Activated CD8-positive, alpha-beta memory T cell treated with anti-CD3 and anti-CD28 coated beads, Interleukin-2, amount 50 U/mL, for 1 hour (primary cell): ENCODE measurements around the gene NGRN.
A peak's percentile ranks its signal among the peaks of the same experiment; 100 is the strongest.

ENCODE experiments used
- DNase-seq: peaks from one replicate; pipeline ENCODE4 v3.0.0-alpha.2; 2020; ENCODE audit errors: extremely low read depth

NGRN gene, protein sequence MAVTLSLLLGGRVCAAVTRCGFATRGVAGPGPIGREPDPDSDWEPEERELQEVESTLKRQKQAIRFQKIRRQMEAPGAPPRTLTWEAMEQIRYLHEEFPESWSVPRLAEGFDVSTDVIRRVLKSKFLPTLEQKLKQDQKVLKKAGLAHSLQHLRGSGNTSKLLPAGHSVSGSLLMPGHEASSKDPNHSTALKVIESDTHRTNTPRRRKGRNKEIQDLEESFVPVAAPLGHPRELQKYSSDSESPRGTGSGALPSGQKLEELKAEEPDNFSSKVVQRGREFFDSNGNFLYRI

DNA sequence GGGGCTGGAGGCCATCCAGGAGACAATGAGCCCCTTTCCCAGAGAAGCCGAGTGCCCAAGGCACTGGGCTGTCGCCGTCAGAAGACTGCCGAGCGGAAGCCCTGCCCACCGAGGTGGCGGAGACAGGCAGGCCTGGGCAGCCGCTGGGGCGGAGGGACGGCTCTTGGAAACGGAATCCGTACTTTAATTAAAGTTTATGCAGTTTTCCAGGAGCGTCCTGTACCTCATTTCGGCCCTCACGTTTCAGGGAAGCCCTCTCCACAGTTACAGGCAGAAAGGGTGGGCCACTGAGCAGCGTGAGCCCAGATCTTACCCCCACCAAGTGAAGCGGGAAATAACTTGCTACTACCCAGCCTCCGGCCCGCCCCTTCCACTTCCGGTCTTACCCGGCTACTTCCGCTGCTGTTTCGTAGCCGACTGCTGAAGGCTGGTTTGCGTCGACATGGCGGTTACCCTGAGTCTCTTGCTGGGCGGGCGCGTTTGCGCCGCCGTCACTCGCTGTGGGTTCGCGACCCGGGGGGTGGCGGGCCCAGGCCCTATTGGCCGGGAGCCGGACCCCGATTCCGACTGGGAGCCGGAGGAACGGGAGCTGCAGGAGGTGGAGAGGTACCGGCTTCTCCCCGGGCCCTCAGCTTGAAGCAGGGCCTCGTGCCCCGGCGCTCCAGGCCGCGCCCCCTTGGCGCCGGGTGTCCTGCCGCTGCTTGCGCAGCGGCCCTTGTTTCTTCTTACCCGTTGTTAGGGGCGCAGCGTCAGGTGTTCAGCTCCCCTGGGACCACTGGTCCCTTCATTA is at the start of gene NGRN:
Gene NGRN, plus strand, starts transcription at position 402 of the 790 bp plus-strand sequence. Its CDS starts 41 bp downstream, at position 443.
- peak; percentile 71 for DNase-seq

DNA sequence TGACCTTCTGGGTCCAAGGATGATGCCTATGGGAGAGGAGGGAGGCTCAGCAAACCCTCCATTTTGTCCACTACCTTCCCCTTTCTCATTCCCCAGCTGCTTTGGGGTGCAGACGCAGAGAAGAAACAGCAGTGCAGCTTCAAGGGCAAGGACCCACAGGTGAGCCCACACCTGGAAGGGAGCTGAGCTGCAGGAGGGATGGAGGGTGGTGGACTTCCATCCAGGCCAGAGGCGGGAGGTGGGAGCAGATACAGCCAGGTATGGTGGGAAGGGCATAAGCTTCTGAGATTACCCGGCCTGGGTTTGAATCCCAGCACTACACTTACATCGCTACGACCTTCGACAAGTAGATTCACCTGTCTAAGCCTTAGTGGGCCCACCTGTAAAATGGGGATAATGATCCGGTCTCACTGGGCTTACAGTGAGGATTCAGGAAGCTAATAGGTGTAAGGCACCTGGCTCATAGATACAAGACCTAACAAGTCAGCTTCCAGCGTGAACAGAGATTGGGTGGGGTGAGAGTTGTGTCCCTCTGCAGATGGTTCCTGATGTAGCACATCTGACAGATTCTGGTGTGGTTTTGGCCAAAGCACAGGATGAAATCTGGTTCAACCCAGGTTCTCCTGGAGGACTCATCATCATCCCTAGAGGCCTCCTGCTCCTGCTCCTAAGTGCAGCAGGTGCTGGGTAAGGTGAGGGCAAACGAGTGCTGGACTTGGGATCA is 47.6 kb upstream of the NGRN start:
- DNase-seq: no peak

DNA sequence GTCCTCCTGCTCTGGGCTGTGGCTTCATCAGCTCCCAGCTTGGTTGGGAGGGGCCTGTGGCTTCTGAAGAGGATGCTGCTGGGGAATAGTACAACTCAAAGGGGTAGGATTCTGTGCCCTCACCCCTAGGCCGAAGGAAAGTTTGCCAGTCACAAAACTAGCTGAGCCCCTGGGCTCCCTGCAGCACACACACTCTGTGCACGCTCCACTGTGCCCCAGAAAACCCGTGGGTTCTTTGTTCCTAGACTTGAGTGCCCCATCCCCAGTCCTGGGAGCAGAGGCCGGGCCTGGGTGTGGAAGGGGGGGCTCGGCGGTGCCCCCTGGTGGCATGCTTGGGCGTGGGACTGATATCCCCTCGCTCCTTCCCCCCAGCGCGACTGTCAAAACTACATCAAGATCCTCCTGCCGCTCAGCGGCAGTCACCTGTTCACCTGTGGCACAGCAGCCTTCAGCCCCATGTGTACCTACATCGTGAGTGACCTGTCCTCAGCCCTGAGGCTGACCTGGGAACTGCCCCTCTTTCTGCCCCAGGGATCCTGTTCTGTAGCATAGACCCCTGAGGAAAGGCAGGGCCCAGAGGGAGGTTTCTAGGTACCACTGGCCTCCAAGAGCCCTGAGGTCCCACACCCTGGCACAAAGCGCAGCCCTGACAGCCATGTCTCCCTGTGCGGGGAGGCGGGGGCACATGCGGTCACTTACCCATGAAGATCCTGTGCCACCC is 45.9 kb upstream of the NGRN start:
- DNase-seq: no peak

DNA sequence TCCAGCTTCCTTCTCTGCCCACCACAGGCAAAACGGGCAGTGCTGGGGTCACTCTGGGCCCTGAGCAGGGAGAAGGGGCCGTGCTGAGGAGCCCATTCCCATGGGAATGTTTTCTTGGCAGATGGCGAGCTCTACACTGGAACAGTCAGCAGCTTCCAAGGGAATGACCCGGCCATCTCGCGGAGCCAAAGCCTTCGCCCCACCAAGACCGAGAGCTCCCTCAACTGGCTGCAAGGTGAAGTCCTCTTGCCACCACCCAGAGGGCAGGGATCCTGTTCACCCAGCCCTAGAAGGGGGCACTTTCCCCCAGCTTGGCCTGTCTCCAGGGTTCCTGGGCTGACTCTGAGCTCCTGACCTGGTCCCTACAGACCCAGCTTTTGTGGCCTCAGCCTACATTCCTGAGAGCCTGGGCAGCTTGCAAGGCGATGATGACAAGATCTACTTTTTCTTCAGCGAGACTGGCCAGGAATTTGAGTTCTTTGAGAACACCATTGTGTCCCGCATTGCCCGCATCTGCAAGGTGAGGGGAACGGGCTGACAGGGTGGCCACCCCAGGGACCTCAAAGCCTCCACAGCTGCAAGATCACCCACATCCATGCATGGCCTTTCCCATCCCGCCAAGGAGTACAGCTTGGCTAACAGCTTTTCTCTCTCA is 44.1 kb upstream of the NGRN start:
- no peak for DNase-seq

DNA sequence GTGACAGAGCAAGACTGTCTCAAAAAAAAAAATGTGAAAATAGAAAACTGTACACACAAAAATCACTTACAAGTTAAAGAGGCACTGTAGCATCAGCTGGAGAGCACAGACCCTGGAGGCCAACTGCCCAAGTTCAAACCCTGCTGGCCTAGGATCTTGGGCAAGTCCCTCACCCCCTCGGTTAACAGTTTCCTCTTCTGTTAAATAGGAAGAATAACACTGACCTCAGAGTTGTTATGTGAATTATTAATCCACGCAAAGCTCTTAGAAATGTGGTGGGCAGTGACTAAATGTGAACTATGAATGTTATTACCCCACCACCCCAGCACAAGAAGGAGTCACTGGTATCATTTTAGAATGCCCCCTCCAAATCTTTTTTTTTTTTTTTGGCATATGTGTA is 42.9 kb upstream of the NGRN start:
- DNase-seq: no peak

DNA sequence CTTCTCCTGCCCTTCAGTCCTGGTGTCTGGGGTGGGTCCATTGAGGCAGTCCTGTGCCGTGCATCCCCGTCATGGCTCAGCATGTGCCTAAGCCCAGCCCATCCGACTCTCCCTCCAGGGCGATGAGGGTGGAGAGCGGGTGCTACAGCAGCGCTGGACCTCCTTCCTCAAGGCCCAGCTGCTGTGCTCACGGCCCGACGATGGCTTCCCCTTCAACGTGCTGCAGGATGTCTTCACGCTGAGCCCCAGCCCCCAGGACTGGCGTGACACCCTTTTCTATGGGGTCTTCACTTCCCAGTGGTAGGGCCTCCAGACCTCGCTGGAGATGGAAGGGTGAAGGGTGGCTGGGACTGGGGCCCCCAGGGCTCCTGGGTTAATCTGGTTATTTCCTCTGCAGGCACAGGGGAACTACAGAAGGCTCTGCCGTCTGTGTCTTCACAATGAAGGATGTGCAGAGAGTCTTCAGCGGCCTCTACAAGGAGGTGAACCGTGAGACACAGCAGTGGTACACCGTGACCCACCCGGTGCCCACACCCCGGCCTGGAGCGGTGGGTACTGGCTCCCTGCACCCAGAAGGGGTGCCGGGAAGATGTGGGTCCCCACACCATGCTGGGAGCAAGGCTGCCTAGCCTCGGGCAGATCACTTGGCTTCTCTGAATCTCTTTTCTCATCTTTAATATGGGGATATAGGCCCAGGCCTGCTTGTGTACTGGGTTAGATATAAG is 41.9 kb upstream of the NGRN start:
- no peak for DNase-seq

DNA sequence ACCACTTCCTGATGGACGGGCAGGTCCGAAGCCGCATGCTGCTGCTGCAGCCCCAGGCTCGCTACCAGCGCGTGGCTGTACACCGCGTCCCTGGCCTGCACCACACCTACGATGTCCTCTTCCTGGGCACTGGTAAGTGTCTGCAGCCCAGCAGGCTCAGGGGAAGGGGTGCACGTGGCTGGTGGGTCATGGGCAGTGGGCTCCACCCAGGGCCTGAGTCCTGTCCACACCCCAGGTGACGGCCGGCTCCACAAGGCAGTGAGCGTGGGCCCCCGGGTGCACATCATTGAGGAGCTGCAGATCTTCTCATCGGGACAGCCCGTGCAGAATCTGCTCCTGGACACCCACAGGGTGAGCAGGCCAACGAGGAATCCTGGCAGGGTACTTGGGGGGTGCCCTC is 40.4 kb upstream of the NGRN start:
- DNase-seq: no peak

DNA sequence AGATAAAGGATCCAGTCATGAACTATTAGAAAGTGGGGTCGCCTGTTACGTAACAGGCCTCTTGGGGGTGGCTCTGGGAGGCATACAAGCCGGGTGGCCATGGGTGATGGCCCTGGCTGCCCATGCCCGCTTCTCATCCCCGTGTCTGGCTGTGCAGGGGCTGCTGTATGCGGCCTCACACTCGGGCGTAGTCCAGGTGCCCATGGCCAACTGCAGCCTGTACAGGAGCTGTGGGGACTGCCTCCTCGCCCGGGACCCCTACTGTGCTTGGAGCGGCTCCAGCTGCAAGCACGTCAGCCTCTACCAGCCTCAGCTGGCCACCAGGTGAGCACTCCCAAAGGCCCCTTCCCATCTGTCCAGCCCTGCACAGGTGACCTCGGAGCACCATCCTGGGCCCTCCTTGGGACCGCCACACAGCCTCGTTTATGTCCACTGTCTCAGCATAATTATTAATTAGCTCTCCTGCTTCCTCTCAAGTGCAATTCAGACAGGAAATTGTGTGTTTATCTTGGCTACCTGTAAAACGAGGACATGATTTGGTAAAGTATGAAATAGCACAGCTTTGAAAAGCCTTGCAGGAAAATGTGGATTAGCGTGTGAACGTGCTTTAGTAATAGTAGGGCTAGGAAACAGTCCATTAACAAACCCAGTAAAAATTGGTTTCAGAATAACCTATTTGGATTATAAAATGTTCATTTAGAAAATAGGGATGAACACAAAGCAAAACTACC is 39.8 kb upstream of the NGRN start:
- DNase-seq: no peak

DNA sequence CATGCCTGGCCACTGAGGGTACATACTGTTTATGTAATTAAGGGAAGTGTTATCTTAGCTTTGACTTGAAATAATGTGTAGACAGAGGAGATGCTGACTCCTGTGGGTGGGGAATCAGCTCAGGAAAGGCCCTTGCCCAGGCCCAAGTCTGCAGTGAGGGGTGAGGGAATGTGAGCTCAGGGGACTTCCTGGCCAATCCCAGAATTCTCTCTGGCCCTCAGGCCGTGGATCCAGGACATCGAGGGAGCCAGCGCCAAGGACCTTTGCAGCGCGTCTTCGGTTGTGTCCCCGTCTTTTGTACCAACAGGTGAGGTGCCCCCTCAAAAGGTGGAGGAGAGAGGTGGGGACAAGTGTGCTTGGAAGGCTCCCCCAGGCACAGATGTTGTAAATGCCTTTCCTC is 38.1 kb upstream of the NGRN start:
- no peak for DNase-seq

DNA sequence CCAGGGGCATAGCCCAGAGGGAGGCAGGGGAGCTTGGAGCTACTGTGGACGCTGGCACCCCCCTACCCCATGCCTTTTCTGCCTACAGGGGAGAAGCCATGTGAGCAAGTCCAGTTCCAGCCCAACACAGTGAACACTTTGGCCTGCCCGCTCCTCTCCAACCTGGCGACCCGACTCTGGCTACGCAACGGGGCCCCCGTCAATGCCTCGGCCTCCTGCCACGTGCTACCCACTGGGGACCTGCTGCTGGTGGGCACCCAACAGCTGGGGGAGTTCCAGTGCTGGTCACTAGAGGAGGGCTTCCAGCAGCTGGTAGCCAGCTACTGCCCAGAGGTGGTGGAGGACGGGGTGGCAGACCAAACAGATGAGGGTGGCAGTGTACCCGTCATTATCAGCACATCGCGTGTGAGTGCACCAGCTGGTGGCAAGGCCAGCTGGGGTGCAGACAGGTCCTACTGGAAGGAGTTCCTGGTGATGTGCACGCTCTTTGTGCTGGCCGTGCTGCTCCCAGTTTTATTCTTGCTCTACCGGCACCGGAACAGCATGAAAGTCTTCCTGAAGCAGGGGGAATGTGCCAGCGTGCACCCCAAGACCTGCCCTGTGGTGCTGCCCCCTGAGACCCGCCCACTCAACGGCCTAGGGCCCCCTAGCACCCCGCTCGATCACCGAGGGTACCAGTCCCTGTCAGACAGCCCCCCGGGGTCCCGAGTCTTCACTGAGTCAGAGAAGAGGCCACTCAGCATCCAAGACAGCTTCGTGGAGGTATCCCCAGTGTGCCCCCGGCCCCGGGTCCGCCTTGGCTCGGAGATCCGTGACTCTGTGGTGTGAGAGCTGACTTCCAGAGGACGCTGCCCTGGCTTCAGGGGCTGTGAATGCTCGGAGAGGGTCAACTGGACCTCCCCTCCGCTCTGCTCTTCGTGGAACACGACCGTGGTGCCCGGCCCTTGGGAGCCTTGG is 37.4 kb upstream of the NGRN start:
- no peak for DNase-seq

DNA sequence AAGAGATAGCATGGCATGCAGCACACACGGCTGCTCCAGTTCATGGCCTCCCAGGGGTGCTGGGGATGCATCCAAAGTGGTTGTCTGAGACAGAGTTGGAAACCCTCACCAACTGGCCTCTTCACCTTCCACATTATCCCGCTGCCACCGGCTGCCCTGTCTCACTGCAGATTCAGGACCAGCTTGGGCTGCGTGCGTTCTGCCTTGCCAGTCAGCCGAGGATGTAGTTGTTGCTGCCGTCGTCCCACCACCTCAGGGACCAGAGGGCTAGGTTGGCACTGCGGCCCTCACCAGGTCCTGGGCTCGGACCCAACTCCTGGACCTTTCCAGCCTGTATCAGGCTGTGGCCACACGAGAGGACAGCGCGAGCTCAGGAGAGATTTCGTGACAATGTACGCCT is 36.5 kb upstream of the NGRN start:
- DNase-seq: no peak

DNA sequence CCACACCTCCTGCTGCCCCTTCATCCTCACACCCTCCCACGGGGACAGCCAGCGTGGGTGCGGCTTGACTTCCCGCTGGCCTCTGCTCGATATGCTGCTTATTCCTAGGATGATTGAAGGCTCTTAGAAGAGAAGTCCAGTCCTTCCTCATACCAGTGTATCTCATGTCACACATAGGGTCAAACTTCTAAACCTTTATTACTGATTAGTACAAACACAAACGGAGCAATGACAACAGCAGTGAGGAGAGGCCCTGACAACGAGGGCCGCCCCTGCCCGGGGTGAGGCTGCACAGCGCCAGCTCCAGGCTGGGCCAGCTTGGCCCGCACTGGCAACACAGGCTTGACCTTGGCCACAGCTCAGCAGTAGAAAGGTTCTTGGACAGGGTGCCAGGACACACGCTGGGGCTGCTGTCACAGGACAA is 35.4 kb upstream of the NGRN start:
- DNase-seq: no peak

DNA sequence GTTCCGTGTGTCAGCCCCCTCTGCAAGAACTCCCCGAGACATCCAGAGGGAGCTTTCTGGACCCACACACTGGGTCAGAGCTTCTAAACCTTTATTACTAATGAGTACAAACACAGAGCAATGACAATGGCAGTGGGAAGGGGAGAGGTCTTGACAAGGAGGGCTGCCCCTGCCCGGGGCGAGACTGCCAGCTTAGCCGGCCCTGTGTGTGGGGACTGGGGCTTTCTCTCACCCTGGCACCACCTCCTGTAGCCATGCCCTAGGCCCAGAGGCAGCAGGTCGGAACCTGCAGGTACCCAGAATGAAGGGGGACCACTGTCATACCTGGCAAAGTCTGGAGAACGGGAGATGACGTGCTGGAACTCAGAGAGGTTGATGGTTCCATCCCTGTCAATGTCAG is 34.9 kb upstream of the NGRN start:
- no peak for DNase-seq

DNA sequence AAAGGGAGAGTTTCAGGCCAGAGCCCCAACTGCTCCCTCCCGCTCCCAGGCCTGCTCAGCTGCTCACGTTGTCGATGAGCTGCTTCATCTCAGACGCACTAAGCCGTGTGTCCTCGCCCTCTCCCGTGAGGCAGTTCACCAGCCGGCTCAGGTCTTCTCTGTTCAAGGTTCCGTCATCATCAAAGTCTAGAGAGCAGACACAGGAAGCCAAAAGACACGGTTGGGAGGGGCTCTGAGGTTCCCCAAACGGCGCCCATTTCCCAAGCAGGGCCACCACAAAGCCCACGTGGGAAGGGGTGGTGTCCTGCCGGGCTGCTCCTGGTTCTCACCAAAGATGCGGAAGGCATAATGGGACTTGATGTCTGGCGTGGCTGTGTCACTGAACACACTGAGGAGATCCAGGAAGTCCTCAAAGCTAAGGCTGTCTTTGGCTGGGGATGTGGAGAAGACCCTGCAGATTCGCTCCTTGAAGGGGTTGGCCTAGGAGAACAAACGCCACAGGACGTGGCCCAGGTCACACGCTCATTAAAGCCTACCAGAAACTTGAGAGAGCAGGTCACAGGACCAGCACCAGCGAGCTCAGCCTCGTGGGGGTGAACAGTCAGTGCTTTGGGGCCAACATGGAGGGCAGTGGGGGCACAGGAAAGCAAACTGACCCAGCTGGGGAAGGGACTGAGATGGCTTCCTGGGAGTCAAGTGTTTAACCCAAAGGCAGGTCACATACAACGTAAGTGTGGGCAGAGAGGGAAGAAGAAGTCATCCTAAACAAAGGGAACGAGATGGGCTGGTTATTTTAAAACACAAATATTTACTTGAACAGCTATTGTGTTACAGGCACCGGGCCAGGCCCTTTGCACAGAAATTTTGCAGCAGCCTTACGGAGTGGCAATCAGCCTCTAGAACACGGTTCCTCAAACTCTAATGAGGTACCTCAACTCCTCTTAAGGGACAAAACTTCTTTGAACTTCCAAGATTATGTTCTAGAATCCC is 34.1 kb upstream of the NGRN start:
- peak; percentile 77 for DNase-seq

DNA sequence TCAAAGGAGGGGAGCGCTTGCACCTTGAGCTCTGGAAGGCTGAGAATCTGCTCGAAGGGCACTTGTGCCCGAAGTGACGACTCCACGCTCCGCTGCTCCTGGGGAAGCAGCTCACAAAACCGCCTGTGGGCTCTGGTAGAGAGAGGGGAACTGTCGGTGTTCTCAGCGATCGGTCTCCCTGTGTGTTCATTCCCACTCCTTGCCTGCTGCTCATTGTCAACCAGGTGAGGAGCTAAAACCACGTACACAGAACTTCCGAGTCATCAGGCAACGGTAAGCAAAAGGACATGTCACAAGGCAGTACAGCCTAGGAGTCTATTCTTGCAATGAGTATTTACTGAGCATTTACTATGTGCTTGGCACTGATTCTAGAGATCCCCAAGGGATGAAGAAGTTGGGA is 33.3 kb upstream of the NGRN start:
- no peak for DNase-seq

DNA sequence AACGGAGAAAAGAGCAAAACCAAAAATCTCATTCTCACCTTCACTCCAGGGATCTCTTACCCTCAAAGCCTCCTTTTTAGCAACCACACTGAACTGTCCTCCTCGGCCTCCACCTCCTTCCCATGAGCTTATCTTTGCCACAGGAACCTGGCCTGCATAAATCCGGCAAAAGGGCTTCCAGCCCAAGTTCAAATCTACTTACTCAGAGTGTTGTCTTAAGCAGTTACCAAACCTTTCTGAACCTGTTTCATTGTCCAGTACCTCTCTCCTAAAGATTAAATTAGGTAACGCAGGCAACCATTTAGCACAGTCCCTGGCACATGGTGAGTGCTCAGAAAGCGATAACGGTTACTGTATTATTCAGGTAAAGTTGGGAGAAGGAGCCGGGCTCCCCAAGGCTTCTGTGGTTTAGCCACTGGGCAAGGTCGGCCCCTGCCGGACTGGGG is 32.5 kb upstream of the NGRN start:
- DNase-seq: no peak

DNA sequence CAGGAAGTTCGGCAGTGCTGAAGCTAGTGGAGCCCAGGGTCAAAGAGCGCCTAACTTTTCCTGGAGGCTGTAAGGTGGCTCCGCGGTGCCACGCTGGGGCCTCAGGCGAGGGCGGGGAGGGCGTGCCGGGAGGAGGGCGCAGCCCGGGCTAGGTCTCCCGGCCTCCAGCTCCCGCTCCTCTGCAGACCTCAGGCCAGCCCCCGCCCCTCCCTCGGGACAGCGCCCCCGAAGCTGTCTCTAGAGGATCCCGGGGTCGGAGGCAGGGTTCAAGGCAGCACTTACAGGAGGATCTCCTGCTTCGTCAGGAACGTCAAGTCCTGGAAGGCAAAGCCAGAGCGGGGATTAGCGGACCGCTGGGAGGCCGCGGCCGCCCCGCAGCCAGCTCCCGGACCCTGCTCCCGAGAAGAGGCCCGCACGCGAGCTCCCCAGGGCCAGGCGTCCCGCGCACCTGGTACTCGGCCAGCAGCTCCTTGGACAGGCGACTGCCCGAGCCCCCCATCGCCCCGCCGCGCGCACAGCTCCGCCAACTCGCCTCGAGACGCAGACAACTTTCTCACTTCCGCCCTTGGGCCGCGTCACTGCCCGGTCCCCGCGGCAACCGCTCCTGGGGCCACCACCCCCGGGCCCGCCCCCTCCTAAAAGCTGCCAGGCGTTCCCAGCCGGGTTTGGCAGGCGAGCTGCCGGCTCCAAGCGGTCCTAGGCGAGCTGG is 31.9 kb upstream of the NGRN start, which contains the start of gene CIB1:
Gene CIB1, minus strand, starts transcription at position 555 of the 709 bp plus-strand sequence. Its CDS starts 56 bp downstream, at position 499.
- peak; percentile 86 for DNase-seq
